HEK293 (cell line): ENCODE measurements around the gene TADA3.

Experiments
- CTCF ChIA-PET: fragments of 350-600 bp; formaldehyde crosslinking; extraction: SDS; loops from one replicate; lab custom pipeline; 2021; ENCODE audit warnings: antibody characterized with exemption; lab: Yijun Ruan, JAX
- POLR2A ChIA-PET: fragments of 300-600 bp; formaldehyde crosslinking; extraction: SDS; loops from one replicate; lab custom pipeline; 2020; ENCODE audit warnings: antibody characterized with exemption, inconsistent platforms; lab: Yijun Ruan, JAX
- H3K27ac ChIP-seq: fragments of 200-500 bp; sonication (Bioruptor generic); 2 replicates; pipeline ENCODE4 v1.5.1; 2014; ENCODE audit warnings: low read depth, low read length, control low read depth, inconsistent platforms; ENCODE audit errors: extremely low read depth
- H3K36me3 ChIP-seq, 2 experiments: fragments of 200-500 bp in 1 of 2; sonication (Bioruptor generic) in 1 of 2; 1 replicate in 1 of 2; 2 replicates in 1 of 2; pipeline ENCODE4 v1.5.1; 2014 to 2017; ENCODE audit warnings: inconsistent platforms in 2 of 2, low read length in 2 of 2; ENCODE audit not compliant: control insufficient read depth in 2 of 2, insufficient read depth in 1 of 2
- H3K4me1 ChIP-seq: fragments of 200-500 bp; sonication (Bioruptor generic); 2 replicates; pipeline ENCODE4 v1.5.1; 2014; ENCODE audit warnings: mild to moderate bottlenecking, low read length, inconsistent platforms; ENCODE audit not compliant: control insufficient read depth, insufficient read depth
- H3K4me3 ChIP-seq: 2 replicates; pipeline ENCODE4 v1.5.1; 2011; ENCODE audit warnings: low read depth, mild to moderate bottlenecking, control low read depth, low read length, moderate library complexity
- H3K9me3 ChIP-seq: fragments of 200-500 bp; sonication (Bioruptor generic); 2 replicates; pipeline ENCODE4 v1.5.1; 2014; ENCODE audit warnings: low read depth, low read length, inconsistent platforms; ENCODE audit not compliant: control insufficient read depth, insufficient read depth
- ELK4 ChIP-seq: IDR thresholded peaks from 2 replicates; pipeline ENCODE4 v1.6.1; 2011; ENCODE audit warnings: mild to moderate bottlenecking, low read depth, low read length, borderline replicate concordance
- GLIS2 ChIP-seq: fragments of 450-650 bp; formaldehyde crosslinking; IDR thresholded peaks from 2 replicates; pipeline ENCODE4 v1.5.1; 2016; ENCODE audit warnings: missing biosample characterization, missing genetic modification characterization
- PRDM1 ChIP-seq: fragments of 450-650 bp; formaldehyde crosslinking; IDR thresholded peaks from 2 replicates; pipeline ENCODE4; 2016; ENCODE audit warnings: missing biosample characterization, missing genetic modification characterization
- SP7 ChIP-seq: fragments of 450-650 bp; formaldehyde crosslinking; IDR thresholded peaks from 2 replicates; pipeline ENCODE4 v1.5.1; 2016; ENCODE audit warnings: missing biosample characterization, missing genetic modification characterization
- ZBTB1 ChIP-seq: fragments of 450-650 bp; formaldehyde crosslinking; IDR thresholded peaks from 2 replicates; pipeline ENCODE4 v1.5.1; 2016; ENCODE audit warnings: missing biosample characterization, missing genetic modification characterization
- ZBTB17 ChIP-seq: fragments of 450-650 bp; formaldehyde crosslinking; IDR thresholded peaks from 2 replicates; pipeline ENCODE4 v1.5.1; 2016; ENCODE audit warnings: missing biosample characterization, missing genetic modification characterization
- ZBTB44 ChIP-seq: fragments of 450-650 bp; IDR thresholded peaks from 2 replicates; pipeline ENCODE4 v1.5.1; 2018; ENCODE audit warnings: missing biosample characterization, mild to moderate bottlenecking, missing genetic modification characterization
- ZBTB8A ChIP-seq: fragments of 450-650 bp; formaldehyde crosslinking; IDR thresholded peaks from 2 replicates; pipeline ENCODE4 v1.5.1; 2016; ENCODE audit warnings: missing biosample characterization, missing genetic modification characterization
- ZNF10 ChIP-seq: fragments of 450-650 bp; formaldehyde crosslinking; IDR thresholded peaks from 2 replicates; pipeline ENCODE4 v1.5.1; 2017; ENCODE audit warnings: missing biosample characterization, missing genetic modification characterization
- ZNF140 ChIP-seq: fragments of 450-650 bp; formaldehyde crosslinking; IDR thresholded peaks from 2 replicates; pipeline ENCODE4 v1.5.1; 2016; ENCODE audit warnings: missing biosample characterization, missing genetic modification characterization
- ZNF202 ChIP-seq: fragments of 450-650 bp; formaldehyde crosslinking; IDR thresholded peaks from 2 replicates; pipeline ENCODE4 v1.5.1; 2016; ENCODE audit warnings: missing biosample characterization, missing genetic modification characterization, borderline replicate concordance
- ZNF623 ChIP-seq: fragments of 450-650 bp; formaldehyde crosslinking; IDR thresholded peaks from 2 replicates; pipeline ENCODE4 v1.5.1; 2016; ENCODE audit warnings: missing biosample characterization, missing genetic modification characterization
- ZNF660 ChIP-seq: fragments of 450-650 bp; IDR thresholded peaks from 2 replicates; pipeline ENCODE4 v1.5.1; 2018; ENCODE audit warnings: missing biosample characterization, mild to moderate bottlenecking, missing genetic modification characterization
- ZNF677 ChIP-seq: fragments of 450-650 bp; IDR thresholded peaks from 2 replicates; pipeline ENCODE4 v1.5.0; 2018; ENCODE audit warnings: missing biosample characterization, mild to moderate bottlenecking, missing genetic modification characterization, moderate library complexity
- ZNF707 ChIP-seq: fragments of 450-650 bp; formaldehyde crosslinking; IDR thresholded peaks from 2 replicates; pipeline ENCODE4 v1.5.1; 2016; ENCODE audit warnings: missing biosample characterization, missing genetic modification characterization
- ZNF768 ChIP-seq: fragments of 450-650 bp; formaldehyde crosslinking; IDR thresholded peaks from 2 replicates; pipeline ENCODE4 v1.5.1; 2018; ENCODE audit warnings: missing biosample characterization, mild to moderate bottlenecking, missing genetic modification characterization
- ZNF830 ChIP-seq: fragments of 450-650 bp; IDR thresholded peaks from 2 replicates; pipeline ENCODE4 v1.5.0; 2018; ENCODE audit warnings: missing biosample characterization, missing genetic modification characterization, low read depth, mild to moderate bottlenecking, moderate library complexity
- ZXDB ChIP-seq: fragments of 450-650 bp; formaldehyde crosslinking; IDR thresholded peaks from 2 replicates; pipeline ENCODE4 v1.5.1; 2016; ENCODE audit warnings: missing biosample characterization, missing genetic modification characterization

Gene TADA3

GRCh38 chr3:9841015-9841414 is 48.7 kb upstream of the TADA3 start:
- peak; percentile 93 for TF ChIP-seq ZBTB17 (tag by site-specific recombination)
- no peak for TF ChIP-seq SP7 (tag by site-specific recombination)
- Histone ChIP-seq H3K4me1 (no peaks in the 10 kb centered on the region), H3K4me3 (no peak overlapping the region), H3K9me3 (no peaks in the 10 kb centered on the region), H3K27ac (no peak overlapping the region), H3K36me3 (peaks cover 14 to 54% of the 10 kb centered on the region in 2 experiments; a peak in 2 of 3 replicates)
- CTCF ChIA-PET: interaction anchor here (1.2 to 1.9 kb wide), 4 partner anchors 14 to 106 kb away, joined by 3 to 7 read pairs (median 4); no protein-coding TSS in a partner anchor
- POLR2A ChIA-PET: interaction anchor here (1.2 kb wide), 1 partner anchor 27 kb away, joined by 3 read pairs; no protein-coding TSS in a partner anchor

- no peak overlapping the region for H3K27ac ChIP-seq
- ChIA-PET POLR2A (interaction anchor here (0.8 kb wide), 1 partner anchor 108 kb away, joined by 3 read pairs; no protein-coding TSS in a partner anchor), CTCF (interaction anchor here (0.6 kb wide), 1 partner anchor 168 kb away, joined by 5 read pairs; no protein-coding TSS in a partner anchor)
- H3K4me3 ChIP-seq: no peak overlapping the region
- no peaks in the 10 kb centered on the region for H3K4me1 ChIP-seq
- no peaks in the 10 kb centered on the region for H3K9me3 ChIP-seq
- peaks cover 15 to 74% of the 10 kb centered on the region in 2 experiments; a peak in 2 of 3 replicates for H3K36me3 ChIP-seq
- no peak for TF ChIP-seq ZNF623 (tag by site-specific recombination)
- TF ChIP-seq ZBTB44: no peak
- no peak for TF ChIP-seq PRDM1 (tag by site-specific recombination)
- TF ChIP-seq GLIS2 (tag by site-specific recombination): no peak
- no peak for TF ChIP-seq ZNF677
- no peak for TF ChIP-seq ZBTB1 (tag by site-specific recombination)
- TF ChIP-seq ZXDB: no peak
- no peak for TF ChIP-seq ZNF10 (tag by site-specific recombination)
- TF ChIP-seq SP7 (tag by site-specific recombination): no peak
- TF ChIP-seq ZBTB8A (tag by site-specific recombination): no peak
- TF ChIP-seq ZNF830 (tag by site-specific recombination): no peak
- no peak for TF ChIP-seq ZNF707 (tag by site-specific recombination)
- TF ChIP-seq ZNF660 (tag by site-specific recombination): no peak
- no peak for TF ChIP-seq ZNF140 (tag by site-specific recombination)
- TF ChIP-seq ZNF202 (tag by site-specific recombination): no peak
Measured at GRCh38 chr3:9838856-9839255, 46.6 kb upstream of the TADA3 start.

GRCh38 chr3:9837701-9838582 is 45.7 kb upstream of the TADA3 start:
- ChIA-PET POLR2A (no interaction called here), CTCF (interaction anchor here (0.6 kb wide), 1 partner anchor 25 kb away, joined by 5 read pairs; no protein-coding TSS in a partner anchor)
- Histone ChIP-seq H3K4me3 (no peak overlapping the region), H3K4me1 (no peaks in the 10 kb centered on the region), H3K36me3 (peaks cover 19 to 82% of the 10 kb centered on the region in 2 experiments; a peak in 2 of 3 replicates)
- TF ChIP-seq ELK4: no peak
- 0 out of 2 replicates have a peak, but pooled peaks have one; percentile 71 for TF ChIP-seq ZNF768 (tag by site-specific recombination)
- TF ChIP-seq, all 188 proteins: peak for 1
- Histone ChIP-seq H3K27ac (no peak overlapping the region), H3K9me3 (no peaks in the 10 kb centered on the region)
